Anterior cingulate cortex (tissue), 58 donors: Measurements from ENCODE around the gene RGS19.
A peak's percentile ranks its signal among the peaks of the same experiment; 100 is the strongest.
"Not testable (repeated sequence)": the region's sequence is repeated elsewhere in the genome, so short reads cannot be mapped to it uniquely, and the experiment has no call there.

Experiments
- DNase-seq, 58 donors: peaks; one replicate each; lab custom pipeline; 2025; lab: John Stamatoyannopoulos, UW

The RGS19 gene

GRCh38 chr20:64079273-64080012, at the start of gene RGS19:
TSS of gene RGS19 (minus strand) at chr20:64079518. CDS start at chr20:64076886, 2,632 bp downstream.
- DNase-seq: peak in 45 of 58 donors; percentile 33 to 82 (median 61)

GRCh38 chr20:64123517-64123916, 44.2 kb upstream of the RGS19 start:
- not testable (repeated sequence) for DNase-seq

GRCh38 chr20:64122927-64123326, 43.6 kb upstream of the RGS19 start:
- not testable (repeated sequence) for DNase-seq

GRCh38 chr20:64121586-64121985, 42.3 kb upstream of the RGS19 start:
- DNase-seq: no peak

GRCh38 chr20:64119681-64120341, 40.5 kb upstream of the RGS19 start:
- no peak for DNase-seq

GRCh38 chr20:64119301-64119680, 40.0 kb upstream of the RGS19 start:
- DNase-seq: no peak

- not testable (repeated sequence) for DNase-seq
These were observed 38.1 kb upstream of the RGS19 start for GRCh38 chr20:64117432-64117777.

- DNase-seq: no peak
These were observed 37.5 kb upstream of the RGS19 start for GRCh38 chr20:64116541-64117431.

- no peak for DNase-seq
These were observed 36.7 kb upstream of the RGS19 start for GRCh38 chr20:64116016-64116415.

GRCh38 chr20:64115171-64115911, 36.0 kb upstream of the RGS19 start:
- peak in 18 of 58 donors; percentile 17 to 72 (median 35) for DNase-seq

GRCh38 chr20:64114356-64114971, 35.1 kb upstream of the RGS19 start:
- no peak for DNase-seq

- no peak for DNase-seq
These were observed 34.6 kb upstream of the RGS19 start for GRCh38 chr20:64113796-64114355.

GRCh38 chr20:64113444-64113775, 34.1 kb upstream of the RGS19 start:
- no peak for DNase-seq

GRCh38 chr20:64112691-64113443, 33.5 kb upstream of the RGS19 start:
- no peak for DNase-seq

- peak in 2 of 58 donors; percentile 40 to 56 for DNase-seq
These were observed 32.7 kb upstream of the RGS19 start for GRCh38 chr20:64111841-64112641.

- no peak for DNase-seq
These were observed 31.2 kb upstream of the RGS19 start for GRCh38 chr20:64110411-64111068.

- peak in 5 of 58 donors; percentile 20 to 49 (median 23) for DNase-seq
These were observed 30.6 kb upstream of the RGS19 start for GRCh38 chr20:64109831-64110391.
